HCEC 1CT (cell line): ENCODE data around the gene PSMD2.
A peak's percentile ranks its signal among the peaks of the same experiment; 100 is the strongest.

ENCODE experiments used
- DNase-seq: peaks from one replicate; pipeline ENCODE4 v3.0.0-alpha.2; 2017

The PSMD2 gene

DNA sequence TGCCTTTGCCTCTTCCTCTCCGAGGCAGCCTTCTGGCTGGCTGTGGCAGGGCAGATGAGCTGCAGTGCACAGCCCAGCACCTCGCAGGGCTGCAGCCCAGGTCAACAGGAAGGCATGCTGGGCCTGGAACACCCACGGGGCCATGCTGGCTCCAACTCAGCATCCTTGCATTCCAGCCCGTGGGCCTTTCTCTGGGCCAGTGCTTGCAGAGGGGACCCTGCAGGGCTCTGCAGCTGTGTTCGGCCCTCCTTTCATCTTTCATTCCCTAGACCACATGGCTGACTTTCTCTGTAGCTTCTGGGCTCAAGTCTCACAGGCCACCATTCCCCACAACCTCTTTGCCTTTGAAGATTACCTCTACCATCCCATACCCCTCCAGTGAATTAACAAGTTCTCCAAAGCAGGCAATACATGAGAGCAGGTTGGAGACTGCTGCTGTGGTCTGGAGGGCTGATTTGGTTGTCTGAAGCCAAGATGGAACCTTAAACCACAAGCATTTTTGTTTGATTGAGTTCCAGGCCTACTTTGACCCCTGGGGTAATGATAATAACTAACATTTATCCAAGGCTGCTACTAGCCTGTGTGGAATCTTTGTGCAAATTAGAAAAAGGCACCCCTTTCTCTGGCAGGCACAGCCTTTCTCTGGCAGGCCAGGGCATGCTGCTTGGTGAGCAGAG, 44.3 kb downstream of the PSMD2 start:
- DNase-seq: no peak

DNA sequence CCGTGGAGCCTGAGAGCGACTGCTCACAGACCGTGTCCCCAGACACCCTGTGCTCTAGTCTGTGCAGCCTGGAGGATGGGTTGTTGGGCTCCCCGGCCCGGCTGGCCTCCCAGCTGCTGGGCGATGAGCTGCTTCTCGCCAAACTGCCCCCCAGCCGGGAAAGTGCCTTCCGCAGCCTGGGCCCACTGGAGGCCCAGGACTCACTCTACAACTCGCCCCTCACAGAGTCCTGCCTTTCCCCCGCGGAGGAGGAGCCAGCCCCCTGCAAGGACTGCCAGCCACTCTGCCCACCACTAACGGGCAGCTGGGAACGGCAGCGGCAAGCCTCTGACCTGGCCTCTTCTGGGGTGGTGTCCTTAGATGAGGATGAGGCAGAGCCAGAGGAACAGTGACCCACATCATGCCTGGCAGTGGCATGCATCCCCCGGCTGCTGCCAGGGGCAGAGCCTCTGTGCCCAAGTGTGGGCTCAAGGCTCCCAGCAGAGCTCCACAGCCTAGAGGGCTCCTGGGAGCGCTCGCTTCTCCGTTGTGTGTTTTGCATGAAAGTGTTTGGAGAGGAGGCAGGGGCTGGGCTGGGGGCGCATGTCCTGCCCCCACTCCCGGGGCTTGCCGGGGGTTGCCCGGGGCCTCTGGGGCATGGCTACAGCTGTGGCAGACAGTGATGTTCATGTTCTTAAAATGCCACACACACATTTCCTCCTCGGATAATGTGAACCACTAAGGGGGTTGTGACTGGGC, 45.7 kb downstream of the PSMD2 start:
- DNase-seq: no peak

DNA sequence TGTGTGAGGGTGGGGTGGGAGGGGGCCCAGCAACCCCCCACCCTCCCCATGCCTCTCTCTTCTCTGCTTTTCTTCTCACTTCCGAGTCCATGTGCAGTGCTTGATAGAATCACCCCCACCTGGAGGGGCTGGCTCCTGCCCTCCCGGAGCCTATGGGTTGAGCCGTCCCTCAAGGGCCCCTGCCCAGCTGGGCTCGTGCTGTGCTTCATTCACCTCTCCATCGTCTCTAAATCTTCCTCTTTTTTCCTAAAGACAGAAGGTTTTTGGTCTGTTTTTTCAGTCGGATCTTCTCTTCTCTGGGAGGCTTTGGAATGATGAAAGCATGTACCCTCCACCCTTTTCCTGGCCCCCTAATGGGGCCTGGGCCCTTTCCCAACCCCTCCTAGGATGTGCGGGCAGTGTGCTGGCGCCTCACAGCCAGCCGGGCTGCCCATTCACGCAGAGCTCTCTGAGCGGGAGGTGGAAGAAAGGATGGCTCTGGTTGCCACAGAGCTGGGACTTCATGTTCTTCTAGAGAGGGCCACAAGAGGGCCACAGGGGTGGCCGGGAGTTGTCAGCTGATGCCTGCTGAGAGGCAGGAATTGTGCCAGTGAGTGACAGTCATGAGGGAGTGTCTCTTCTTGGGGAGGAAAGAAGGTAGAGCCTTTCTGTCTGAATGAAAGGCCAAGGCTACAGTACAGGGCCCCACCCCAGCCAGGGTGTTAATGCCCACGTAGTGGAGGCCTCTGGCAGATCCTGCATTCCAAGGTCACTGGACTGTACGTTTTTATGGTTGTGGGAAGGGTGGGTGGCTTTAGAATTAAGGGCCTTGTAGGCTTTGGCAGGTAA, 46.5 kb downstream of the PSMD2 start:
- DNase-seq: peak; percentile 61

DNA sequence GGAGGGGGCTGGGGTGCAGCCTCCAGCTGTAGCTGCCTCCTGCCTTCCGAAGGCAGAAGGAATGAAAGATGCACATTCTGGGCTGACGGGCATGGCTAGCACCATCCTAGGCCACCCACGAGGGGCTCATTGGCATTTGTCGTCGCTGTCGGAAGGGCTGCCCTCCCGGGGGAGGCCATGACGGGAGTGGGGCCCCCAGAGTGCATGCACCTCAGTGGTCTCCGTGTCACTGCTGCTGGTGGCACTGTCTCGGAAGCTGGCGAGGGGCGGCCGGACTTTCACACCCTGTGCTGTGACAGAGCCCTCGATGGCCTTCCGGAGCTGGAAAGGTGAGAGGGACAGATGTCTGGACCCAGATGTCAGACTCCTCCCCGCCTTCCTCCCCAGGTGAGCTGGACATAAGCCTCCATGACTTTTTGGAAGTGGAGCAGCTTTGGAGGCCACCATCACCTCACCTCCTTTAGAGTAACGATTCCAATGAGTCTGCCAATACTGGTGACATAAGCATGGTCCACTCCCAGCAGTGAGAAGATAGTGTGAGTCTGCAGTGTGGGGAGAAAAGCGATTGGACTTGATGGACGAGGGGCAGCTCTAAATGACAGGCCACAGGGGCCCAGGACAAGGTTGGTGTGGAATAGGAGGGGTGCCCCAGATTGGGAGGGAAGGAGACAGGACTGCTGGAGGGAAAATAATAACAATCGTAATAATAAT, 47.6 kb downstream of the PSMD2 start:
- no peak for DNase-seq

DNA sequence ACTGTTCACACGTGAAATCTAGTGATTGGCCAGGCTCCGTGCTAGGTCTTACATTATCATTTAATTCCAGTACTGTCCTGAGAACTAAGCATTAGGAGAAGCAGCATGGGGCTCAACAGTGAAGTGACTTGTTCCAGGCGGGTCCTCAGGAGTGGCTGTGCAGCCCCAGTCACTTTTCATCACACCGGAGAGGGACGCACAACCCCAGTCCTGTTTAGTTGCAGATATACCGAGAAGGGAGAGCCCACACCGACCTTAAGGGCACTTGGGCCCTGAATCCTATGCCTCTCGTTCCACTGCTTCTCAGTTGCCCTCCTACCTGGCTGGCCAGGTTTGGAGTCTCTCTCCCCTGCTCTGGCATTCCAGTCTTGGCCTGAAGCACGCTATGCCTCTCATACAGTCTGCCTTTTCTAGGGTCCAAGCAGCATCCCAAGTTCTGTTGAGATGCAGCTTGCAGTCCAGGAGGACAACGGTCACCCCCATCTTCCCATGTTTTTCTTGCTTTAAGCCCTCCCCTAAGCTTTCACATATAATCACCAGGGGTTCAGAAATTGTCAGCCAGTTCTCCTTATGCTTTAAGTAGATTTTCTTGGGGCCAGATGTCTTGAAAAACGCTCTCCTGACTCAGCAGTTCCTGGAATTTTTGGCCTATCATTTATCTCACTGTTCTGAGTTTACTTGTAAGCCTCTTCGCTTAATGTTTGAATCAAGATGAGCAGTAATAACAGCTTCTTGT, 48.4 kb downstream of the PSMD2 start:
- DNase-seq: no peak

DNA sequence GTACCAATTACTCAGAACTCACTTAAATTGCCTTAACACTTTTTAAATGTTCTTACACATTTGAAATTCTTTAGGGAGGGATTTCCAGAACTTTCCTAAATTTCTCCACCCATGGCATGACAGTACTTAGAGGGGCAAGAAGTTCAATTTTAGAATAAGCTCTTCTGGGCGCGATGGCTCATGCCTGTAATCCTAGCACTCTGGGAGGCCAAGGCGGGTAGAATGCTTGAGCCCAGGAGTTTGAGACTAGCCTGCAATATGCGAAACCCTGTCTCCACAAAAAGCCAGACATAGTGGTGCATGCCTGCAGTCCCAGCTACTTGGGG, 49.0 kb downstream of the PSMD2 start:
- no peak for DNase-seq

DNA sequence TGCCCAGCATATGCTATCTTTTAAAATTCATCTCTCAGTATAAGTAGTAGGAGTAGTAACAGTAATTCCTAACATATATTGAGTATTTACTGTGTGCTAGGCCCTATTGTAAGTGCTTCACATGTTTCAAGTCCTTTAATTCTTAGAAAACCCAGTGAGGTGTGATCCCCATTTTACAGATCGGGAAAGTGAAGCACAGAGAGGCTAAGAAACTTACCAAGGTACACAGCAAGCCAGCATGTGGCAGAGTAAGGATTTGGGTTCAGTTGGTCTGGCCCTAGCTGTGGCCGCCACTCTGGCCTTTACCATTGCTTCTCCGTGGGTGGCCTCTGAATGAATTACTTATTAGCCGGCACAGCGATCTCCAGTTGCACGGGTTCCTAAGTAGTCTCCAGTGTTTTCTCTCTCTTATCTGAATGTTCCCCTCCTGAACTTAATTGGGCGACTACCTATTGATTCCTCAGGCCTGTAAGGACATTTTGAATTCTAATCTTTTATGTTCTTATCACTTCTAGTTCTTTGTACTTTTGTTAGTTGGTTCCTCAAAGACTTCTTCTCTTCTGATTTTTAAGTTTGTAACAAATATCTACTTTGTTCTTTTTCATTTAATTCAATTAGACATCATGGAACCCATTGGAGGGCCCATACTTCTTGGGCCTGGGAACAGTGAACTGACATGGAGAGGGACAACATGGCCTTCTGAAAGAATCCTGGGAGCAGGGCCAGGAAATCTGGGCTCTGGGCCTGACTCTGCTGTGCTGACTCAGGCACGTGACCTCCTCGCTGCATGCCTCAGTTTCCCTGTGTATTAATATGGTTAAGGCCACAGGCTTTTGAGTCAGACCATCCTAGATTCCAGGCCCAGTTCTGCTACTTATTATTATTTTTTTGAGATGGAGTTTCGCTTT, 50.8 kb downstream of the PSMD2 start:
- no peak for DNase-seq

DNA sequence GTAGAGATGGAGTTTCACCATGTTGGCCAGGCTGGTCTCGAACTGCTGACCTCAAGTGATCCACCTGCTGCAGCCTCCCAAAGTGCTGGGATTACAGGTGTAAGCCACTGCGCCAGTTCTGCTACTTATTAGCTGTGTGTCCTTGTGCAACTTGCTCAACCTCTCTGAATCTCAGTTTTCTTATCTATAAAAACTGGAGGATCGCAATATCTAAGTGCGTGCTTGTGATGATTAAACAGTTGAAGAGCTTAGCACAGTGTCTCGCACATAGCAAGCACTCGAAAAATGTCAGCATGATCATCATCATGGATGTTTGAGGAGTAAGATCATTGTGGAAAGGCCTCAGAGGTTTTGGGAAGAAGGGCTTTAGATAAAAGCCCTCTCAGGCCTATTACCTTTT, 51.6 kb downstream of the PSMD2 start:
- no peak for DNase-seq

DNA sequence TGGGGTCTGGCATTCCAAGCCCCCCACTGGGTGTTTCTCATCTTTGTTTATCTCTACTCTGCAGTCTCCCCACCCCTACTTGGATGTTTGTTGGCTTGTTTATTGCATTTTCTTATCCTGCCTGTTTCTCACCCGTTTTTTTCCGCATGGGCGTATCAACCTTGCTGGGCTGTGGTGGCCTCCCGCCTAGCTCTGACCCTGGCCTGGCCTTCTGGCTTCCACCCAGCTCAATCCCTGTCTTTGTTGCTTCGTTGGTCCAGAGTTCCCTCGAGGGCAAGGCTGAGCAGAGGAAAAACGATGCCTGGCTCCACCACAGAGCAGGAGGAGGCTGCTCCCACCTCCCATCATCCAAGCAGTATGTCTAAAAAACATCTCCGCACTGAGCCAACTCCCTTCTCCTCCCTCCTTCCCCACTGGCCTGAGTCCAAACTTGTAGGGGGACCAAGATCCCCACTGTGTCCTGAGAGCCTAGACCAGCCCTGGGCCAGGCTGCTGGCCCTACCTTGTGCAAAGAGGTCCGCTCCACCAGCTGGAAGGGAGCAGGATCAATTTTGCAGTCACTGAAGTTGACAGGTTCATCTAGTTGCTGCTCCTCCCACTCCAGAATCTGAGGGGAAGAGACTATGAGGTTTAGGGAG, 52.6 kb downstream of the PSMD2 start:
- DNase-seq: no peak

DNA sequence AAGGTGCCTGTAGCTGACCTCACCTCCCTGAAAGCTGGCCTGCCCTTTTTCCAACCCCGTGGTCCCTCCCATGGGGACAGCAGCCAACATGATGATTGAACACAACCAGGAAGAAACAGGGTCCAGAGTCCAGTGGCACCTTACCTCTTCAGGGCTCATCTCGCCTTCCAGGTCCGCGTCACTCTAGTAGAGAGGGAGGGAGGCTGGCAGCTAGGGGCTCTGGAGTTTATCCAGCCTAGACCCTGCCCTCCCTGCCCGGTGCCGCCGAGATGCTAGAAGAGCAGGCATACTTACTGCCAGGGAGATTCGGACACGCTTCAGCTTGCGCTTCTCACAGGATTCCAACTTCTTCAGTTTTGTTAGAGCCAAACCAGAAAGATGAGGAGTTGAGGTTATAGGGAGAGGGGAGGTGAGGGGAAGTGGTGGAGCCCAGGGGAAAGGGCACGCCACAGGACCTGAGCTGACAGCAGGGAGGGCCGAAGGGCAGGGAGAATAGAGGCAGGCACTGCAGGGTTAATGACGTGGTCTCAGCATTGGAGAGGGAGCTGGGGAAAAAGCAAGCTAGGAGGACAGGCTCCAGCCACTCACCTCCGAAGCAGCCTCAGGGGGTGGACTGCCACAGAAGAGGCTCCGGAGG, 53.2 kb downstream of the PSMD2 start:
- no peak for DNase-seq

DNA sequence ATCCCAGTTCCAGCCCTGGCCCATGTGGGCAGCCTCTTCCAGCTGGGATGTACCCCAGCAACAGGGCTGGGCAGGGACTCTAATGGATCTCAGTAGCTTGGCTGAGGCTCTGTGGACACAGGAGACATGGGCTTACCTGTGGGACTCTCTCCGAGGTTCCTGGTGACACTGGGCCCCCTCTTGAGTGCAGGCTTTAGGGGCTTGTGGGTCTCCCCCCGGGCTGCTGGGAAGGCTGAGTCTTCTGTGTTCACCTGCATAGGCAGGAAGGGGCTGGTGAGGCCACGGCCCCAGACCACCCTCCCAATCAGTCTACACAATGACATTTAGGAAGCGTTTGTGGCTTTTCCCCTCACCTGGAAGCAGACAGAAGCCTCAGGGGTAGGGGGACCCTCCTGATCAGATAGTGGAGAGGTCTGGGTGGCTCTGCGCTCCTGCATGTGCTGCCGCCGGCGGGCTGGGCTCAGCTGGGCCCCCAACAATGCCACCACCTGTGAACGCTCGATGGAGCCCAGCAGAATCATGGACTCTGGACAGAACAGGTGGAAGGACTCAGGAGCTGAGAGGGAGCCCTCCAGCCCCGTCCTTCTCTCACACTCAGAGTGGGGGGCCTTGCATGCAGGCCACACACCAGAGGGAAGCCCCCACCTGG, 54.0 kb downstream of the PSMD2 start:
- DNase-seq: no peak

DNA sequence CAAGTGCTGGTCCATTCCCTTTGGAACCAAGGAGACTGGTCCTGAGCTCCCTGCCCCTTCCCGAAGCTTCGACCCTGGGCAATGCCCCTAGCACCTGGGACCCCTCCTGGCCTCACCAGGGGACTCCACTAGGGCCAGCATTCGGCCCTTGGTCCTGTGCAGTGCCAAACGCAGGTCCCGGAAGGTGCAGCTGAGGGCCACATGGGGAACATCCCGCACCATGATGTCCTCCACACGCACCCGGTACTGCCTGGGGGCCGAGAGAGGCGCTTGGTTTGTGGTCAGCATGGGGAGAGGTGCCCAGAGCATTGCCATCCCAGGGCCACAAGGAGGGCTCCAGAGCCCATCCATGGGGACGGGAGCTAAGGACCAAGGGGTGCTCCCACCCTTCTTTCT, 54.5 kb downstream of the PSMD2 start:
- no peak for DNase-seq

DNA sequence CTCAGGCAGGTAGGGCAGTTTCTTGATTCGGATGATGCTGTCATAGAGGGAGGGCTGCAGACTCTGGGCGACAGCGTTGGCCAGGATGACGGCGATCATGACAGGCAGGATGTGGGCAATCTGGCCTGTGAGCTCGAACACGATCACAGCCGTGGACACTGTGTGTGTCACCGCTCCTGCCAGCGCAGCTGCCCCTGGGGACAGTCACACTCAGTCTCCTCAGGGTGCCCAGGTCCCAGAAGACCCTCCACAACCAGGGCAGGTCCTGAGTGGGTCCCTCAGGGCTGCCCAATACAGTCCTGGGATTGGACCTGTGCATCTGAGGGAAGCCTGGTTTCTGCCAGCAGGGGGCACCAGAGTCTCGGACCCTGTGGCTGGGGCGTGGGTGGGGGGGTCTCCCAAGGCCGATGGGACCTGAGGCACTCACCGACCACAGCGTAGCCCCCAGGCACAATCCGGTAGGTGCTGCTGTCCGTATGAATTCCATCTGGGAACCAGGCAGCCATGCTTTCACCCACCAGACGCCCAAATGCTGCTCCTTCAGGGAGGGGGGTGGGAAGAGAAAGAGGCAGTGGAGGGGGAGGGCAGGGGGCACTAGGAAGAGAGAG, 55.2 kb downstream of the PSMD2 start:
- DNase-seq: no peak

DNA sequence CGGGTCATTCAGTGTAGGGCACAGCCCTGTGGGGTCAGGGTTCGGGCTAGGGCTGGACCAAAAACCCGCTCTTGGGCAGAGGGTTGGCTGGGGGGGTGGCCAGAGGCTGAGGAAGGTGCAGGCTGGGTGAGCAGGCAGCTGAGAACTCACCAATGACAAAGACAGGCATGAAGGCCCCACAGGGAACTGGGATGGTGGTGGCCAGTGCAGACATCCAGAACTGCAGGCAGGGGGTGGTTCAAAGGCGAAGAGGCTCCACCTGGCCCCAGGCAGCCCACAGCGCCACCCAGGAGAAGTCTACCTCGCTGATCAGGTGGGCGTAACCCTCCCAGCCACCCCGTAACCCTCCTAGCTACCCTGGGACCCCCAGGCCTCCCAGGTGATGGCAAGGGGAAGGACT, 55.7 kb downstream of the PSMD2 start:
- no peak for DNase-seq

DNA sequence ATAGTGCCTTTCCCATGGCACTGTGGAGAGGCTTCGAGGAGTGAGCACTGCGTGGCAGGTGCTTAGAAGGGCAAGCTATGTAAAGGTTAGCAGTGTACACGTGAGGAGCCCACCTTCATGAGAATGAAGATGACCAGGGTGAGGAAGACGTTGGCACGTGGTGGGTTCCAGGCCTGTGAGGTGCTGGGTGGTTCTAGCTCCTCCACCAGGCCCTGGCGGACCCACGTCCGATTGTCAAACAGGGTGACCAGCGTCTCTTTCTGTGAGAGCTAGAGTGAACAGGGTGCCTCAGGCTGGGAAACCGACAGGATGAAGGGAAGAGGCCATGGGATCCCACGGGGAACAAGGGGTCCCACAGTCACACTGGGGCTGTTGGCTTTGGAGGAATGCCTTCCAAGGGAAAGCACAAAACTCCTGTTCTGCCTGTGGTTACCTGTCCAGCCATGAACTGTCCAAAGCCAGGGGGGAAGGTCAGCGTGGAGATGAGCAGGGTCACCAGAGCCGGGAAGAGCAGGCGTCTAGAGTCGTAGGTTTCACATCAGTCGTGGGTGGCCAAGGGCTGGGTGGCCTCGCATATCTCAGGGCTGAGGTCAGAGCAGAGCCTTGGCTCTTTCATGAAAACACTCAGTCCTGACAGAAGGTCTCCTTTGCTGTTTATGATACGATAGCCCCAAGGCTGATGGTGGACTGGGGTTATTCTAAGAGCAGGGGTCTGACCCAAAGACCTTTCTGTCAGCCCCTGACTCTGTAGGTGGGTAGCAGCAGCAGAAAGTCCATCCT, 56.4 kb downstream of the PSMD2 start:
- no peak for DNase-seq

DNA sequence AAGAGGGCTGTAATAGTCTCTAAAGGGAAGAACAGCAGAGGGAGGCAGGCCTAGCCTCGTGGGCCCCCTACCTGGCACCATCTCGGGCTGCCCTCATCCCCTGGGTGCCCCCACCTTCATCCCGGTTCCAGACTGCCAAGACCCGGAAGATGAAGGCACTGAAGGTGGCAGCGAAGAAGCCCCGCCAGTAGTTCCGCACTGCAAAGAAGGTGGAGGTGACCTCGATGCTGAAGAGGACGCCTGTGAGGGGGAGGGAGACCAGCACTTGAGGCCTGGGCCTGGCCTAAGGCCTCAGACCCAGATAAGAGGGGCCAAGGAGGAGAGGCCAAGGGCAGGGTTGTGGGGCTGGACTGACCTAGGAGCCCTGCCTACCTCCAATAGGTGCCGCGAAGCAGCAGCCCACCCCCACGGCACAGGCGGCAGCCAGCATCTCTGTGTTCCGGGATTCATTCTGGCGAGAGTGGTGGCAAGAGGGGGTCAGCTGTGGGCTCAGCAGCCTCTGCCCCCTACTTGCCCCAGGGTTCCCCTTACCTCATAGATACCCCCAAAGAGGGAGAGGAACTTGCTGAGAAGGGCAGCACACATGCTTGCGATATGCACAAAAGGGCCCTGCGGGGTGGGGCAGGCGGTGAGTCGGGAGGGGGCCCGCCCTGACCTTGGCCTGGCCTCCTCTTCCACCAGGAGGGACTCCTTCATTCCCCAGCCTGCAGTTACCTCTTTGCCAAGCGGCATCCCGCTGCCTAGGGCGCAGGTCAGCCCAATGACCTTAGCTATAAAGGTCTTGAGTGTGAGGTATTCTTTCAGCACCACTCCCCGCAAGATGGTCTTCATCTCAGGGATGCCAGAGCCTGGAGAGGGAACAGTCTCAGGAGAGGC, 58.4 kb downstream of the PSMD2 start:
- DNase-seq: no peak

DNA sequence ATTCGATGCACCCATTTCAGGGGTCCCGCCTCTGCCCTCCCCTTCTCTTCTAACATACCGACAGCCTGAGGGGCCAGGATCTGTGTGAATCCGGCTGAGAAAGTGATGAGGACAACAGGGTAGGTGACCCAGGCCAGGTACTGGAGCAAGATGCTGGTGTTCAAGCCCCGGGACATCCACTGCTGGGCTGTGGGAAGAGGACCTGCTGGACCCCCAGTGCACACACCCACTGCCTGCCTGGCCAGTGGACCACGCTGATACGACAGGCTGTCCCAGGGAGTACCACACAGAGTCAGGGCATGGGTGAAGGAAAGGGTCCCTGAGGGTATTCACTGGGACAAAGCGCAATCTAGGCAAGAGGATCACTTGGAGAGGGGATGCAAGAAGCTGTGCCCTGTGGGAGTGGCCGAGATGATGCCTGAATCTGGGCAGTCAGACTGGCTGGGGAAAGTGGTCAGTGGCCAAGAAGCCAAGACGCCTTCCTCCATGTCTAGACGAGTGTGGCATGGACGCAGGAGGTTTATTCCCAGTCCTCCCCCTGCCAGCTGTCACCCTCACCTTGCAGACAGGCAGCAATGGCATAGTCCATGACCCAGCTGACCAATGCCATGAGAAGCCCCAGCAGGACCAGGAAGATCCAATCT, 59.2 kb downstream of the PSMD2 start:
- no peak for DNase-seq
